ENCODE measurements around the gene CSDE1. TPM values are rescaled to one million over a fixed set of nuclear protein-coding genes. Genes with fewer than 3 reads are reported as not detected.

CSDE1 gene
- total and polyA plus RNA-seq, 2 experiments from 2014 or later: 161 to 802 TPM

DNA sequence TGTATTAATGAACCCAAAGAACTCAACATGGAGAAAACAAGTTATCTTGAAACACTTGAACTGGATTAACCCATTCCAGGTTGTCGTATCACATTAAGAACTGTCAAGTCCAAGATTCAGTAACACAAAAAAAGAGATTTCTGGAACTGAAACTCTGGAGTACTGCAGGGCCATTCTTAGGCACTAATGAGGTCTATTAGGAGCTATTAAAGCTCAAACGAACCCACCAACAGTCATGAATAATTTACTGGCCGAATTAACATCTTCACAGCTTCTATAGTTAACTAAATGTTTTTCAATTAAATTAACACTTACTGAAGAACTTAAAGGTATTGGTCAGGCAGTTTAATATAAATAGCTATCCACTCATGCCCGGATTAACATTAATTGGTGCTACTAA is 4.6 kb downstream of the CSDE1 start:
- Histone ChIP-seq H2AFZ (no peak overlapping the region), H3K4me3 (no peak overlapping the region), H3K27me3 (no peaks in the 10 kb centered on the region), H3K4me1 (ENCODE audit: insufficient read depth) (peaks cover 25% of the 10 kb centered on the region), H3K79me2 (peaks cover 91% of the 10 kb centered on the region), H3K9me2 (replicated peaks; ENCODE audit: insufficient read depth) (no peaks in the 10 kb centered on the region), H3K9me3 (ENCODE audit: low read depth) (no peaks in the 10 kb centered on the region), H3K27ac (no peak overlapping the region), H4K20me1 (ENCODE audit: insufficient read depth, poor library complexity, severe bottlenecking) (peaks cover 90% of the 10 kb centered on the region), H3K4me2 (peak overlapping the region; percentile 90), H3K36me3 (replicated peaks; ENCODE audit: insufficient read depth, low read depth) (peaks cover 7% of the 10 kb centered on the region)
- TF ChIP-seq EZH2 (IDR thresholded peaks at IDR 0.05; ENCODE audit: borderline replicate concordance): no peak
- WGBS (ENCODE audit: low lambda C conversion rate, missing lambda C conversion rate): 76% methylated on average over 4 of the region's 4 CpGs
- DNase-seq (ENCODE audit: low spot score): no peak

DNA sequence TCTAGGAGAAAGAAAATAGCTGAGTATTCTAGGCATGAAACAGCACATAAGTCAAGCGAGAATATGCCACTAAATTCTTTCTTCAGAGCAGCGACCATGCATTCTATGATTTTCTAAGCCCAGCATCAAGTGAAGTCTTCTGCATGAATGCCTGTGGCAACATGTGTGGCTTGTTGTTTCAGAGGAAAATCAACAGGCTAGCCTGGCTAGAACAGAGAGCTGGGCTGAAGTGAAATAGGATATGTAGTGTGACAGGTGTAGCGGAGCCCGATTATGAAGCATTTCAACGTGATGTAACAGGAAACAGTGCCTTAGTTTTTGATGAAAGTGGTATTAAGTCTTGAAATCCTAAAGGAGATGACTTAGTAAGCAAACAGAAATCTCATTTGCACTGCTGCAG is 7.0 kb downstream of the CSDE1 start:
- no peak overlapping the region for H2AFZ ChIP-seq
- H4K20me1 ChIP-seq (ENCODE audit: insufficient read depth, poor library complexity, severe bottlenecking): peaks cover 98% of the 10 kb centered on the region
- WGBS (ENCODE audit: low lambda C conversion rate, missing lambda C conversion rate): 78% methylated on average over 5 of the region's 5 CpGs
- no peak overlapping the region for H3K4me3 ChIP-seq
- peak overlapping the region; percentile 18 for H3K4me2 ChIP-seq
- peaks cover 21% of the 10 kb centered on the region for H3K4me1 ChIP-seq (ENCODE audit: insufficient read depth)
- H3K9me3 ChIP-seq (ENCODE audit: low read depth): no peaks in the 10 kb centered on the region
- no peak overlapping the region for H3K27ac ChIP-seq
- DNase-seq (ENCODE audit: low spot score): no peak
- no peaks in the 10 kb centered on the region for H3K9me2 ChIP-seq (replicated peaks; ENCODE audit: insufficient read depth)
- H3K79me2 ChIP-seq: peaks cover 100% of the 10 kb centered on the region
- no peaks in the 10 kb centered on the region for H3K27me3 ChIP-seq
- H3K36me3 ChIP-seq (replicated peaks; ENCODE audit: insufficient read depth, low read depth): peaks cover 7% of the 10 kb centered on the region
- TF ChIP-seq, protein P1, sequence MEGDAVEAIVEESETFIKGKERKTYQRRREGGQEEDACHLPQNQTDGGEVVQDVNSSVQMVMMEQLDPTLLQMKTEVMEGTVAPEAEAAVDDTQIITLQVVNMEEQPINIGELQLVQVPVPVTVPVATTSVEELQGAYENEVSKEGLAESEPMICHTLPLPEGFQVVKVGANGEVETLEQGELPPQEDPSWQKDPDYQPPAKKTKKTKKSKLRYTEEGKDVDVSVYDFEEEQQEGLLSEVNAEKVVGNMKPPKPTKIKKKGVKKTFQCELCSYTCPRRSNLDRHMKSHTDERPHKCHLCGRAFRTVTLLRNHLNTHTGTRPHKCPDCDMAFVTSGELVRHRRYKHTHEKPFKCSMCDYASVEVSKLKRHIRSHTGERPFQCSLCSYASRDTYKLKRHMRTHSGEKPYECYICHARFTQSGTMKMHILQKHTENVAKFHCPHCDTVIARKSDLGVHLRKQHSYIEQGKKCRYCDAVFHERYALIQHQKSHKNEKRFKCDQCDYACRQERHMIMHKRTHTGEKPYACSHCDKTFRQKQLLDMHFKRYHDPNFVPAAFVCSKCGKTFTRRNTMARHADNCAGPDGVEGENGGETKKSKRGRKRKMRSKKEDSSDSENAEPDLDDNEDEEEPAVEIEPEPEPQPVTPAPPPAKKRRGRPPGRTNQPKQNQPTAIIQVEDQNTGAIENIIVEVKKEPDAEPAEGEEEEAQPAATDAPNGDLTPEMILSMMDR (IDR thresholded peaks at IDR 0.05; ENCODE audit: poor library complexity): no peak

DNA sequence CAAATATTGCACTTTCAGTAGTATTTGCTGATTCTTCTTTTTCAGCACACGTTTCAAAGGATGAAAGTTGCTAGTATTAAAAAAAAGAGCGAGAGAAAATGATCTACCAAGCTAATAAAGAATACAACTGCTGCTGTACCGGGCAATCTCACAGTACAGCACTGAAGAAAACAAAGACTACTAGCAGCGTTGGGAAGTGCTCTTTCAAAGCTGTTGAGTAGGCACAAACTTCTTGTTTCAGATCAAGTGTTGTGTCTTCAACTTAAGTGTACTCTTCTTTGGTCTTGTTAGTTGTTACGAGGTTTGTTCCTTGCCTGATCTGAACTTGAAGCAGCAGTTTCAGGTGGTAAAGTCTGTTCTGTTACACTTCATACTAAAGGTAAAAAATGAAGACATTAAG is 7.9 kb downstream of the CSDE1 start:
- DNase-seq (ENCODE audit: low spot score): no peak
- Histone ChIP-seq H3K4me2 (no peak overlapping the region), H3K9me2 (replicated peaks; ENCODE audit: insufficient read depth) (no peaks in the 10 kb centered on the region), H3K4me3 (no peak overlapping the region), H3K36me3 (replicated peaks; ENCODE audit: insufficient read depth, low read depth) (peaks cover 7% of the 10 kb centered on the region), H3K27me3 (no peaks in the 10 kb centered on the region), H3K27ac (no peak overlapping the region), H3K79me2 (peaks cover 100% of the 10 kb centered on the region), H2AFZ (no peak overlapping the region), H4K20me1 (ENCODE audit: insufficient read depth, poor library complexity, severe bottlenecking) (peaks cover 98% of the 10 kb centered on the region), H3K9me3 (ENCODE audit: low read depth) (no peaks in the 10 kb centered on the region), H3K4me1 (ENCODE audit: insufficient read depth) (peaks cover 12% of the 10 kb centered on the region)
- TF ChIP-seq, protein P1 (IDR thresholded peaks at IDR 0.05; ENCODE audit: poor library complexity): no peak
- TF ChIP-seq EZH2 (IDR thresholded peaks at IDR 0.05; ENCODE audit: borderline replicate concordance) (no peak), EZH2phosphoT487 (IDR thresholded peaks at IDR 0.05; ENCODE audit: low read depth, severe bottlenecking, unreplicated experiment) (no peak)
- WGBS (ENCODE audit: low lambda C conversion rate, missing lambda C conversion rate): 91% methylated on average over 5 of the region's 5 CpGs

DNA sequence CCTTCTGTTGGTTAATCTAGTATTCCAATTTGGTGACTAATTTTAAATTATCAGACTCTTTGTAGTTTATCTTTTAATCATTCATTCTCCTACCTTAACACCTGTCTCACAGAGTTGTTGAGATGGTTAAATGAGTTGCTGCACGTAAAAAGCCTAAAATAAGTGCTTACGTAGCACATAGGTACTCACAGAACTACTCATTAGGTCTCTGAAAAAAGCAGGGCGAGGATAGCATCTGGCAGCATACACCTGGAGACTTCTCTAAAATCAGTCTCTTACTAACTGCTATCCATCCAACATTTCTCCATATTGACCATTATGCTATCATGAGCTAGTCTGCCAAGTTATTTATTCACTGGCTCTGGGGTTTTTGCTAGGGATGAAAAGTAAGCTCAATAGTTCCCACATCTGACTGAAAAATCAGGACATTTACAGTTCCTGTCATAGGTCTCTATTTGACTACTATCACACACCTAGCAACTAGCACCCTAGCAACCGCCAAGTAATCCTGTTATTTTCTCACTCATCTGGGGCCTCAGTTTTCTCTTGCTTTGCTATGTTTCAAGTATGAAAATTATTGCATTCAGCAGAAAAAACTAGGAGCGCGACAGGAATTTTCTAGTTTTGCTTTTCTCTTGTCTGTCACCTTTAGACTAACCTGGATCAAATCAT is 11.2 kb downstream of the CSDE1 start:
- peaks cover 97% of the 10 kb centered on the region for H4K20me1 ChIP-seq (ENCODE audit: insufficient read depth, poor library complexity, severe bottlenecking)
- H2AFZ ChIP-seq: no peak overlapping the region
- H3K4me3 ChIP-seq: no peak overlapping the region
- WGBS (ENCODE audit: low lambda C conversion rate, missing lambda C conversion rate): 80% methylated on average over 6 of the region's 6 CpGs
- no peak for DNase-seq (ENCODE audit: low spot score)
- H3K4me2 ChIP-seq: no peak overlapping the region
- H3K9me3 ChIP-seq (ENCODE audit: low read depth): no peaks in the 10 kb centered on the region
- peaks cover 7% of the 10 kb centered on the region for H3K36me3 ChIP-seq (replicated peaks; ENCODE audit: insufficient read depth, low read depth)
- no peaks in the 10 kb centered on the region for H3K9me2 ChIP-seq (replicated peaks; ENCODE audit: insufficient read depth)
- H3K79me2 ChIP-seq: peaks cover 100% of the 10 kb centered on the region
- H3K27ac ChIP-seq: no peak overlapping the region
- peaks cover 3% of the 10 kb centered on the region for H3K4me1 ChIP-seq (ENCODE audit: insufficient read depth)
- TF ChIP-seq EZH2 (IDR thresholded peaks at IDR 0.05; ENCODE audit: borderline replicate concordance) (no peak), EZH2phosphoT487 (IDR thresholded peaks at IDR 0.05; ENCODE audit: low read depth, severe bottlenecking, unreplicated experiment) (no peak)
- TF ChIP-seq, protein P1 (IDR thresholded peaks at IDR 0.05; ENCODE audit: poor library complexity): no peak
- no peaks in the 10 kb centered on the region for H3K27me3 ChIP-seq

Data from hepatocyte (in vitro differentiated cells).